ENCODE data around the gene FOXB1. TPM values are rescaled to one million over a fixed set of nuclear protein-coding genes. Genes with fewer than 3 reads are reported as not detected.

Gene FOXB1
- total RNA-seq, 1 experiment from 2014 or later, result not detected

- CTCF ChIA-PET, result no interaction called here
- DNase-seq, result no peak
- TF ChIP-seq, protein P1, sequence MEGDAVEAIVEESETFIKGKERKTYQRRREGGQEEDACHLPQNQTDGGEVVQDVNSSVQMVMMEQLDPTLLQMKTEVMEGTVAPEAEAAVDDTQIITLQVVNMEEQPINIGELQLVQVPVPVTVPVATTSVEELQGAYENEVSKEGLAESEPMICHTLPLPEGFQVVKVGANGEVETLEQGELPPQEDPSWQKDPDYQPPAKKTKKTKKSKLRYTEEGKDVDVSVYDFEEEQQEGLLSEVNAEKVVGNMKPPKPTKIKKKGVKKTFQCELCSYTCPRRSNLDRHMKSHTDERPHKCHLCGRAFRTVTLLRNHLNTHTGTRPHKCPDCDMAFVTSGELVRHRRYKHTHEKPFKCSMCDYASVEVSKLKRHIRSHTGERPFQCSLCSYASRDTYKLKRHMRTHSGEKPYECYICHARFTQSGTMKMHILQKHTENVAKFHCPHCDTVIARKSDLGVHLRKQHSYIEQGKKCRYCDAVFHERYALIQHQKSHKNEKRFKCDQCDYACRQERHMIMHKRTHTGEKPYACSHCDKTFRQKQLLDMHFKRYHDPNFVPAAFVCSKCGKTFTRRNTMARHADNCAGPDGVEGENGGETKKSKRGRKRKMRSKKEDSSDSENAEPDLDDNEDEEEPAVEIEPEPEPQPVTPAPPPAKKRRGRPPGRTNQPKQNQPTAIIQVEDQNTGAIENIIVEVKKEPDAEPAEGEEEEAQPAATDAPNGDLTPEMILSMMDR (IDR thresholded peaks at IDR 0.05; ENCODE audit: unreplicated experiment), result no peak
- Mint-ChIP-seq H3K4me3 (ENCODE audit: low read depth, unreplicated experiment) (no peak overlapping the region), H3K27me3 (ENCODE audit: unreplicated experiment) (peaks cover 26% of the 10 kb centered on the region), H3K4me1 (ENCODE audit: low read depth, unreplicated experiment) (peaks cover 37% of the 10 kb centered on the region), H3K36me3 (ENCODE audit: insufficient read depth, unreplicated experiment) (peaks cover 10% of the 10 kb centered on the region), H3K27ac (ENCODE audit: unreplicated experiment) (no peak overlapping the region), H3K9me3 (ENCODE audit: low read depth, unreplicated experiment) (no peaks in the 10 kb centered on the region)
- intact Hi-C loops (cut with micrococcal nuclease; ENCODE audit: unreplicated experiment), result no loop called here
- no TSS peak for BruUV-seq (replicated peaks)
Measured at GRCh38 chr15:60010858-60011257, 6.7 kb downstream of the FOXB1 start.

DNA sequence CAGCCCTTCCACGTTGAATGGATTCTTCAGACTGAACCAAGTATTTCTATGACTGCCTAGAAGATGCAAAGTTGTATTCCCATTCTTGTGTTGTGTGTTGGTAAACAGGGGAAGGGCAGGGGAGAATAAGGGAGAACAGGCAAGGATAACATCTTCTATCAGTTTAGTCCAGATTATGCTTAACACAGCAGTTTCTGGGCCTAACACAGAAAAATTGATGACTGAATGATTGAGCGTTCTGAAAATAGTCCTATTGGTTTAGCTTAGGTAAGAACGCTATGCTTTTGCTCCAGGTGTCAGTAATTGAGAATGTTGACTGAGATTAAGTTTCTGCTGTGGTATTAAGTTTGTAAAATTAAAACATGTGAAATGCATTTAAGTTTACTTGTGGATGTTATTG, 8.6 kb downstream of the FOXB1 start:
- Mint-ChIP-seq H3K4me3 (ENCODE audit: low read depth, unreplicated experiment) (no peak overlapping the region), H3K9me3 (ENCODE audit: low read depth, unreplicated experiment) (peaks cover 6% of the 10 kb centered on the region), H3K36me3 (ENCODE audit: insufficient read depth, unreplicated experiment) (no peaks in the 10 kb centered on the region), H3K27me3 (ENCODE audit: unreplicated experiment) (peaks cover 18% of the 10 kb centered on the region), H3K4me1 (ENCODE audit: low read depth, unreplicated experiment) (peaks cover 35% of the 10 kb centered on the region), H3K27ac (ENCODE audit: unreplicated experiment) (no peak overlapping the region)
- intact Hi-C loops (cut with micrococcal nuclease; ENCODE audit: unreplicated experiment), result no loop called here
- TF ChIP-seq, protein P1 (IDR thresholded peaks at IDR 0.05; ENCODE audit: unreplicated experiment), result no peak
- no TSS peak for BruUV-seq (replicated peaks)
- CTCF ChIA-PET, result no interaction called here
- DNase-seq, result no peak

DNA sequence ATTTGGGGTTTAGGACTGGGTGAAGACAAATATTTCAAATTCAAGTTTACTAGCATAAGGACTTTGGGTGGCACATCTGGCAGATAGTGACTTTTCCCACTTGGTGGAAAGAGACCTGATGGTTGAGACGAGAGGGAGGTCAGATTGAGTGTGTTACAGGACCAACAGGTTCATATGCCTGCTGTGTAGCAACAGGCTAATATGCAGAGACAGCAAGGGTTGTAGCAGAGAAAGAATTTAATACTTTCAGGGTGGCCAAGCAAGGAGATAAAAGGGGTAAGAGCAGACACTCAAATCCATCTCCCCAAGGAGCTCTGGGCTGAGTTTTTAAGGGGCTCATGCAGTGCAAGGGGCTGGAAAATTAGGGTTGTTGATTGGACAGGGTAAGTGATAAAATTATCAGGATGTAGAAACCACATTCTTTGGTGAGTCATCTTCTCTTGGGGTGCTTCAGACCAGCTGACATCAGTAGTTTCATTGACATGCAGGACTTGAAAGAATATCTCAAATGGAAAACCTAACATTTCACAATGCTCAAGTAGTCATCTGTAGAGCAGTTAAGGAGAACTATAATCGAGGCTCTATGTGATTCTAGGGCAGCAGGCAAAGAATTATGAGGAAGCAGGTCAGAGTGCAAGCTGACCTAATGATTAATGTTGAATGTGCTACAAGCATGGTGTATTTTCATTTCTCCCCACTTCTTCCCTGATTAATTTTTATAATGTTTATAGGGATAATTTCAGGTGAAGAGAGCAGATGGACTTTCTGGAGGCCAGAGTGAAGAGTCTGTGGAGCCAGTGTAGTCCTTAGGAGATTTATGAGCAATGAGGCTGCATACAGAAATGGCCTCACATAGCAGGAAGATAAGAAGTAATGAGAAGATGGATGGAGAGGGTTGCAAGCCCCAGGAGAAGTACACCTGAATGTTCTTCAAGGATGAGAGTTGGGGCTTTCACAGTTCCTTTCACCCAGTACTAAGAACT, 13.7 kb downstream of the FOXB1 start:
- Mint-ChIP-seq H3K9me3 (ENCODE audit: low read depth, unreplicated experiment) (peaks cover 8% of the 10 kb centered on the region), H3K27me3 (ENCODE audit: unreplicated experiment) (no peaks in the 10 kb centered on the region), H3K4me1 (ENCODE audit: low read depth, unreplicated experiment) (peaks cover 48% of the 10 kb centered on the region), H3K36me3 (ENCODE audit: insufficient read depth, unreplicated experiment) (peaks cover 6% of the 10 kb centered on the region), H3K27ac (ENCODE audit: unreplicated experiment) (peak overlapping the region; percentile 1), H3K4me3 (ENCODE audit: low read depth, unreplicated experiment) (no peak overlapping the region)
- DNase-seq, result no peak
- TF ChIP-seq, protein P1 (IDR thresholded peaks at IDR 0.05; ENCODE audit: unreplicated experiment), result no peak
- intact Hi-C loops (cut with micrococcal nuclease; ENCODE audit: unreplicated experiment), result no loop called here
- BruUV-seq (replicated peaks), result no TSS peak
- CTCF ChIA-PET, result no interaction called here

DNA sequence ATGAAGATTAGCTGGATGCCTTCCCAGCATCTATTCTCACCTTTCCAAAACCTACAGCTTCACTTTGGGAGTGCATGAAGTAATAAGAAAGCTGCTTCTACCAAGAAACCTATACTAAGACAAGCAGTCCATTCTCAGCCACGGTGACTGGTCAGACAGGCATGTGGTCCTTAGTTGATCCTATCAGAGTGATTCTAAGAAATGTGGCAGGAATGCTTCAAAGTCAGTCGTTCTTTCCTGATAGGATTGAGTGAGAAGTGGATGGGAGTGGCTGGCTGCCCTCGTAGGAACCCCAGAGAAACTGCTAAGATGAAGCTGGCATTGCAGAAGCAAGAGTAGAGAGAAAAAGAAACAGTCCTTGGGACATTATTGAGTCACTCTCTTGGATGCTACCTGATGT, 16.6 kb downstream of the FOXB1 start:
- CTCF ChIA-PET, result interaction anchor here (1.5 kb wide), 1 partner anchor 14 kb away, joined by 4 read pairs; no protein-coding TSS in a partner anchor
- Mint-ChIP-seq H3K36me3 (ENCODE audit: insufficient read depth, unreplicated experiment) (peaks cover 9% of the 10 kb centered on the region), H3K27me3 (ENCODE audit: unreplicated experiment) (no peaks in the 10 kb centered on the region), H3K27ac (ENCODE audit: unreplicated experiment) (peak overlapping the region; percentile 62), H3K9me3 (ENCODE audit: low read depth, unreplicated experiment) (peaks cover 8% of the 10 kb centered on the region), H3K4me3 (ENCODE audit: low read depth, unreplicated experiment) (no peak overlapping the region), H3K4me1 (ENCODE audit: low read depth, unreplicated experiment) (peaks cover 59% of the 10 kb centered on the region)
- TF ChIP-seq, protein P1 (IDR thresholded peaks at IDR 0.05; ENCODE audit: unreplicated experiment), result no peak
- intact Hi-C loops (cut with micrococcal nuclease; ENCODE audit: unreplicated experiment), result no loop called here
- BruUV-seq (replicated peaks), result no TSS peak
- no peak for DNase-seq

Data from Calu3 (cell line).